IPS-15b (cell line): ENCODE results near the gene ZBTB8OS.

Experiments
- H3K27me3 ChIP-seq: one replicate; pipeline ENCODE4 v1.6.1; 2013; ENCODE audit warnings: low read length; ENCODE audit not compliant: control insufficient read depth, insufficient read depth
- H3K36me3 ChIP-seq: one replicate; pipeline ENCODE4 v1.6.1; 2013; ENCODE audit warnings: low read length; ENCODE audit not compliant: control insufficient read depth, insufficient read depth
- H3K4me1 ChIP-seq: one replicate; pipeline ENCODE4 v1.6.1; 2013; ENCODE audit warnings: mild to moderate bottlenecking, low read length; ENCODE audit not compliant: control insufficient read depth, insufficient read depth
- H3K4me3 ChIP-seq: one replicate; pipeline ENCODE4 v1.5.1; 2013; ENCODE audit warnings: low read depth, low read length
- H3K9ac ChIP-seq: one replicate; pipeline ENCODE4 v1.6.1; 2013; ENCODE audit warnings: low read depth, mild to moderate bottlenecking, low read length
- H3K9me3 ChIP-seq: one replicate; pipeline ENCODE4 v1.6.1; 2013; ENCODE audit warnings: mild to moderate bottlenecking, low read length; ENCODE audit not compliant: control insufficient read depth, insufficient read depth

Gene ZBTB8OS

DNA sequence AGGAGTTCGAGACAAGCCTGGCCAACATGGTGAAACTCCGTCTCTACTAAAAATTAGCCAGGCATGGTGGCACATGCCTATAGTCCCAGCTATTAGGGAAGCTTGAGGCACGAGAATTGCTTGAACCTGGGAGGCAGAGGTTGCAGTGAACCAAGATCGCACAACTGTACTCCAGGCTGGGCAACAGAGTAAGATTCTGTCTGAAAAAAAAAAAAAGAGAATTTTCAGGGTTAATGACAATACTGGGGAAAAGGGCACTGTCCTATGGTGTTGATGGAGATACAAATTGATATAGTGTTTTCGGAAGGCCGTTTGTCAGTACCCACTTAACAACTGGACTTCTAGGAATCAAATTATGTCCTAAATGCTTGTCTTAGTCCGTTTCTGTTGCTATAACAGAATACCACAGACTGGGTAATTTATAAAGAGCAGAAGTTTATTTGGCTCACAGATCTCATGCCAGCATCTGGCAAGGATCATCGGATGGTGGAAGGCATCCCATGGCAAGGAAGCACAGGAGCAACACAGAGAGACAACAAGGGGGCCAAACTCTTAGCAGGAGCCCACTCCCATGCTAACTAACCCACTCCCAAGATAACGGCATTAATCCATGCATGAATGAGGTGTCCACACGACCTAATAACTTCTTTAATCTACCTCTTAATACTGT is 69.9 kb downstream of the ZBTB8OS start:
- H3K36me3 ChIP-seq, result no peaks in the 10 kb centered on the region
- H3K9me3 ChIP-seq, result no peaks in the 10 kb centered on the region
- H3K4me3 ChIP-seq, result no peak overlapping the region
- no peaks in the 10 kb centered on the region for H3K4me1 ChIP-seq
- H3K9ac ChIP-seq, result no peak overlapping the region
- H3K27me3 ChIP-seq, result no peaks in the 10 kb centered on the region
